SK-N-SH treated with all-trans-retinoic acid at 6 μM for 48 hours (cell line): ENCODE measurements around the gene ZNF646.

Source experiments
- ATAC-seq: fragments of 200-7000 bp; cut with Tn5 transposase; 3 replicates; pipeline ENCODE4 v1.9.1; 2020; ENCODE audit warnings: mild to moderate bottlenecking, moderate library complexity
- BACH2 ChIP-seq: fragments of 250-450 bp; sonication (Bioruptor Pico); IDR thresholded peaks from 2 replicates; pipeline ENCODE4 v1.9.0; 2021; ENCODE audit warnings: mild to moderate bottlenecking, borderline replicate concordance
- CREB5 ChIP-seq: fragments of 250-450 bp; sonication (Bioruptor Pico); IDR thresholded peaks from 2 replicates; pipeline ENCODE4 v1.5.1; 2020; ENCODE audit warnings: low read depth, mild to moderate bottlenecking, moderate library complexity
- CSDC2 ChIP-seq: fragments of 250-450 bp; sonication (Bioruptor Pico); IDR thresholded peaks from 2 replicates; pipeline ENCODE4 v1.5.0; 2020; ENCODE audit warnings: mild to moderate bottlenecking, moderate library complexity
- ESRRG ChIP-seq: fragments of 250-450 bp; sonication (Bioruptor Pico); IDR thresholded peaks from 2 replicates; pipeline ENCODE4 v1.6.1; 2021; ENCODE audit warnings: mild to moderate bottlenecking
- GLIS3 ChIP-seq: fragments of 250-450 bp; sonication (Bioruptor Pico); IDR thresholded peaks from 2 replicates; pipeline ENCODE4 v1.5.0; 2020; ENCODE audit warnings: mild to moderate bottlenecking, moderate library complexity
- ISL1 ChIP-seq: fragments of 250-450 bp; sonication (Bioruptor Pico); IDR thresholded peaks from 2 replicates; pipeline ENCODE4 v2.1.2; 2022; ENCODE audit warnings: mild to moderate bottlenecking, moderate library complexity
- OSR1 ChIP-seq: fragments of 250-450 bp; sonication (Bioruptor Pico); IDR thresholded peaks from 2 replicates; pipeline ENCODE4 v1.8.0; 2022; ENCODE audit warnings: moderate library complexity, mild to moderate bottlenecking, inconsistent platforms
- PPARA ChIP-seq: fragments of 250-450 bp; sonication (Bioruptor Pico); IDR thresholded peaks from 2 replicates; pipeline ENCODE4 v1.5.0; 2020; ENCODE audit warnings: mild to moderate bottlenecking, borderline replicate concordance
- RARB ChIP-seq: fragments of 250-450 bp; sonication (Bioruptor Pico); IDR thresholded peaks from 2 replicates; pipeline ENCODE4 v1.8.0; 2021; ENCODE audit warnings: mild to moderate bottlenecking, moderate library complexity
- SNAI2 ChIP-seq: fragments of 250-450 bp; sonication (Bioruptor Pico); IDR thresholded peaks from 2 replicates; pipeline ENCODE4 v1.5.0; 2020; ENCODE audit warnings: mild to moderate bottlenecking, moderate library complexity
- TCF4 ChIP-seq: fragments of 250-450 bp; sonication (Bioruptor Pico); IDR thresholded peaks from 2 replicates; pipeline ENCODE4 v1.8.0; 2021; ENCODE audit warnings: mild to moderate bottlenecking, moderate library complexity, borderline replicate concordance
- TSHZ2 ChIP-seq: fragments of 250-450 bp; sonication (Bioruptor Pico); IDR thresholded peaks from 2 replicates; pipeline ENCODE4 v1.5.0; 2020; ENCODE audit warnings: mild to moderate bottlenecking, moderate library complexity
- ZC3H10 ChIP-seq: fragments of 250-450 bp; sonication (Bioruptor Pico); IDR thresholded peaks from 2 replicates; pipeline ENCODE4 v1.5.1; 2021; ENCODE audit warnings: mild to moderate bottlenecking, moderate library complexity
- ZFP3 ChIP-seq: fragments of 250-450 bp; sonication (Bioruptor Pico); IDR thresholded peaks from 2 replicates; pipeline ENCODE4 v1.5.0; 2020; ENCODE audit warnings: mild to moderate bottlenecking, moderate library complexity
- ZFP30 ChIP-seq: fragments of 450-650 bp; formaldehyde crosslinking; IDR thresholded peaks from 2 replicates; pipeline ENCODE4 v1.5.0; 2022; ENCODE audit warnings: mild to moderate bottlenecking, moderate library complexity
- ZNF565 ChIP-seq: fragments of 450-650 bp; formaldehyde crosslinking; conservative IDR thresholded peaks from 2 replicates; pipeline ENCODE4 v1.5.0; 2020; ENCODE audit warnings: low read depth, mild to moderate bottlenecking, moderate library complexity
- ZNF70 ChIP-seq: fragments of 450-650 bp; formaldehyde crosslinking; IDR thresholded peaks from 2 replicates; pipeline ENCODE4 v1.5.0; 2020; ENCODE audit warnings: mild to moderate bottlenecking, moderate library complexity
- ZNF8 ChIP-seq: fragments of 450-650 bp; formaldehyde crosslinking; IDR thresholded peaks from 2 replicates; pipeline ENCODE4 v1.5.0; 2020; ENCODE audit warnings: mild to moderate bottlenecking, moderate library complexity
- TF ChIP-seq, protein P1 (sequence below): fragments of 250-450 bp; sonication (Bioruptor Pico); IDR thresholded peaks from 2 replicates; pipeline ENCODE4 v1.8.0; 2020; ENCODE audit warnings: mild to moderate bottlenecking, moderate library complexity, borderline replicate concordance
- TF ChIP-seq, protein P2 (sequence below): fragments of 250-450 bp; sonication (Bioruptor Pico); IDR thresholded peaks from 2 replicates; pipeline ENCODE4 v1.8.0; 2021; ENCODE audit warnings: low read depth, mild to moderate bottlenecking, moderate library complexity, borderline replicate concordance
- TF ChIP-seq, protein P3 (sequence below): fragments of 250-450 bp; sonication (Bioruptor Pico); IDR thresholded peaks from 2 replicates; pipeline ENCODE4 v1.5.1; 2021; ENCODE audit warnings: mild to moderate bottlenecking, moderate library complexity

Gene ZNF646

DNA sequence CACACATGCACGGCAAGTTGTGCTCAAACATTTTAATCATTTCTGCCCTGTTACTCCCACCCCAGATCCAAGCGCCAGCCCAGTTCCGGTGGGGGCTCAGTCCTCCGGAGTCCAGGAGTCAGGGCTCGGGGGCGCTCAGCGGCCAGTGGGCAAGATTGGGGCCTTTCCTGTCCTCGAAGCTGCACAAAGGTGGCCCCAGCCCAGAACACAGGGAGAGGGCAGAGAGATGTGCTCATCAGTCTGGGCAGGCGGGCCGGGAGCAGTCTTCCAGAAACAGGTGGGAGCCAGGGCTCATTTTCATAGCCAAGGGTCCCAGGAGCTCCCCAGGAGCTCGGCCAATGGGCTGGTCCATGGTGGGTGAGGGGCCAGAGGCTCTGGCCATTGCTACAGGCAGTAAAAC, 57.2 kb downstream of the ZNF646 start:
- no peak for TF ChIP-seq CSDC2 (CRISPR knock-in tag)
- no peak for TF ChIP-seq TSHZ2
- TF ChIP-seq, protein P1, sequence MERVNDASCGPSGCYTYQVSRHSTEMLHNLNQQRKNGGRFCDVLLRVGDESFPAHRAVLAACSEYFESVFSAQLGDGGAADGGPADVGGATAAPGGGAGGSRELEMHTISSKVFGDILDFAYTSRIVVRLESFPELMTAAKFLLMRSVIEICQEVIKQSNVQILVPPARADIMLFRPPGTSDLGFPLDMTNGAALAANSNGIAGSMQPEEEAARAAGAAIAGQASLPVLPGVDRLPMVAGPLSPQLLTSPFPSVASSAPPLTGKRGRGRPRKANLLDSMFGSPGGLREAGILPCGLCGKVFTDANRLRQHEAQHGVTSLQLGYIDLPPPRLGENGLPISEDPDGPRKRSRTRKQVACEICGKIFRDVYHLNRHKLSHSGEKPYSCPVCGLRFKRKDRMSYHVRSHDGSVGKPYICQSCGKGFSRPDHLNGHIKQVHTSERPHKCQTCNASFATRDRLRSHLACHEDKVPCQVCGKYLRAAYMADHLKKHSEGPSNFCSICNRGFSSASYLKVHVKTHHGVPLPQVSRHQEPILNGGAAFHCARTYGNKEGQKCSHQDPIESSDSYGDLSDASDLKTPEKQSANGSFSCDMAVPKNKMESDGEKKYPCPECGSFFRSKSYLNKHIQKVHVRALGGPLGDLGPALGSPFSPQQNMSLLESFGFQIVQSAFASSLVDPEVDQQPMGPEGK (CRISPR knock-in tag), result no peak
- no peak for TF ChIP-seq BACH2 (CRISPR knock-in tag)
- TF ChIP-seq RARB (CRISPR knock-in tag), result no peak
- no peak for TF ChIP-seq SNAI2
- no peak for TF ChIP-seq OSR1 (CRISPR knock-in tag)
- TF ChIP-seq ESRRG (CRISPR knock-in tag), result no peak
- no peak for TF ChIP-seq ZNF565 (CRISPR knock-in tag)
- TF ChIP-seq, protein P2, sequence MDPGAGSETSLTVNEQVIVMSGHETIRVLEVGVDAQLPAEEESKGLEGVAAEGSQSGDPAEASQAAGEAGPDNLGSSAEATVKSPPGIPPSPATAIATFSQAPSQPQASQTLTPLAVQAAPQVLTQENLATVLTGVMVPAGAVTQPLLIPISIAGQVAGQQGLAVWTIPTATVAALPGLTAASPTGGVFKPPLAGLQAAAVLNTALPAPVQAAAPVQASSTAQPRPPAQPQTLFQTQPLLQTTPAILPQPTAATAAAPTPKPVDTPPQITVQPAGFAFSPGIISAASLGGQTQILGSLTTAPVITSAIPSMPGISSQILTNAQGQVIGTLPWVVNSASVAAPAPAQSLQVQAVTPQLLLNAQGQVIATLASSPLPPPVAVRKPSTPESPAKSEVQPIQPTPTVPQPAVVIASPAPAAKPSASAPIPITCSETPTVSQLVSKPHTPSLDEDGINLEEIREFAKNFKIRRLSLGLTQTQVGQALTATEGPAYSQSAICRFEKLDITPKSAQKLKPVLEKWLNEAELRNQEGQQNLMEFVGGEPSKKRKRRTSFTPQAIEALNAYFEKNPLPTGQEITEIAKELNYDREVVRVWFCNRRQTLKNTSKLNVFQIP (CRISPR knock-in tag), result no peak
- TF ChIP-seq ZC3H10 (CRISPR knock-in tag), result no peak
- TF ChIP-seq, protein P3, sequence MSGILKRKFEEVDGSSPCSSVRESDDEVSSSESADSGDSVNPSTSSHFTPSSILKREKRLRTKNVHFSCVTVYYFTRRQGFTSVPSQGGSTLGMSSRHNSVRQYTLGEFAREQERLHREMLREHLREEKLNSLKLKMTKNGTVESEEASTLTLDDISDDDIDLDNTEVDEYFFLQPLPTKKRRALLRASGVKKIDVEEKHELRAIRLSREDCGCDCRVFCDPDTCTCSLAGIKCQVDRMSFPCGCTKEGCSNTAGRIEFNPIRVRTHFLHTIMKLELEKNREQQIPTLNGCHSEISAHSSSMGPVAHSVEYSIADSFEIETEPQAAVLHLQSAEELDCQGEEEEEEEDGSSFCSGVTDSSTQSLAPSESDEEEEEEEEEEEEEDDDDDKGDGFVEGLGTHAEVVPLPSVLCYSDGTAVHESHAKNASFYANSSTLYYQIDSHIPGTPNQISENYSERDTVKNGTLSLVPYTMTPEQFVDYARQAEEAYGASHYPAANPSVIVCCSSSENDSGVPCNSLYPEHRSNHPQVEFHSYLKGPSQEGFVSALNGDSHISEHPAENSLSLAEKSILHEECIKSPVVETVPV (CRISPR knock-in tag), result no peak
- TF ChIP-seq ZFP3 (CRISPR knock-in tag), result no peak
- no peak for ATAC-seq

DNA sequence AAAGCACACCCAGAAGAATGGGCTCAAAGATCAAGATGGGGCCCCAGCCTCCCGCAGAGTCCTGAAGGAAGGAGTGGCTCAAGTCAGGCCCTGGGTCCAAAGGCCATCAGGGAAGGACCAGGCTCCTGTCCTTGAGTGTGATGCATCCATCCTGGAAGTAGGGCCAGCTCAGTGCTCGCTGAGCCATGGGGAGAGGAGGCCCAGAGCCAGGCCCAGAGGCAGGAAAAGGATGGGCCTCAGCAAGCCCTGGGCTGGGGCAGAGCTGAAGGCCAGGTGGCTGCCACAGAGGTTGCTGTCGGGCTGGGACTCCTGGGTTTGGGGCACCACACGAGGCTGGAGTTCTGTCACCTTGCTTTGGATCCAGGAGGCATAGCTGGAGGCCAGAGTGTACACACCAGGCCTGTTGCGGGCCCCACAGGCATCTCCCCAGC, 57.6 kb downstream of the ZNF646 start:
- ATAC-seq, result no peak
- TF ChIP-seq CSDC2 (CRISPR knock-in tag), result no peak
- TF ChIP-seq BACH2 (CRISPR knock-in tag), result no peak
- no peak for TF ChIP-seq SNAI2
- TF ChIP-seq, protein P2 (CRISPR knock-in tag), result no peak
- no peak for TF ChIP-seq ZNF8 (CRISPR knock-in tag)
- no peak for TF ChIP-seq TSHZ2
- TF ChIP-seq ZFP30, result no peak
- no peak for TF ChIP-seq ESRRG (CRISPR knock-in tag)
- TF ChIP-seq, protein P1 (CRISPR knock-in tag), result no peak
- no peak for TF ChIP-seq ISL1 (CRISPR knock-in tag)
- TF ChIP-seq ZNF565 (CRISPR knock-in tag), result no peak
- TF ChIP-seq PPARA (CRISPR knock-in tag), result no peak
- TF ChIP-seq ZC3H10 (CRISPR knock-in tag), result no peak
- TF ChIP-seq RARB (CRISPR knock-in tag), result no peak
- TF ChIP-seq GLIS3 (CRISPR knock-in tag), result no peak
- no peak for TF ChIP-seq OSR1 (CRISPR knock-in tag)
- no peak for TF ChIP-seq ZNF70
- no peak for TF ChIP-seq ZFP3 (CRISPR knock-in tag)
- no peak for TF ChIP-seq TCF4
- TF ChIP-seq CREB5 (CRISPR knock-in tag), result no peak
